ENCODE results near the gene AIDA.
"Not testable (repeated sequence)": the region's sequence is repeated elsewhere in the genome, so short reads cannot be mapped to it uniquely, and the experiment has no call there.

The AIDA gene

GRCh38 chr1:222668184-222668583 is 44.1 kb downstream of the AIDA start:
- peaks cover 71% of the 10 kb centered on the region for H3K36me3 ChIP-seq (ENCODE audit: insufficient read depth, low read length)
- not testable (repeated sequence) for H3K9me3 ChIP-seq (ENCODE audit: insufficient read depth, low read length, severe bottlenecking); H3K9ac ChIP-seq (ENCODE audit: low read depth, low read length); H3K4me1 ChIP-seq (ENCODE audit: insufficient read depth, low read length); ATAC-seq (ENCODE audit: insufficient read depth, low read depth); H3K27ac ChIP-seq (ENCODE audit: low read length); H3K4me3 ChIP-seq (ENCODE audit: low read depth in 1 of 2, low read length in 2 of 2); DNase-seq; H3K27me3 ChIP-seq (ENCODE audit: insufficient read depth, low read length, poor library complexity); H2AFZ ChIP-seq (ENCODE audit: low read depth, low read length); H3K79me2 ChIP-seq (ENCODE audit: insufficient read depth, low read length); H4K20me1 ChIP-seq (ENCODE audit: insufficient read depth, low read length); H3K4me2 ChIP-seq (ENCODE audit: insufficient read depth, low read length)

- TF ChIP-seq CTCF (IDR thresholded peaks at IDR 0.05; ENCODE audit: borderline replicate concordance, extremely low read depth, low read length, poor library complexity, severe bottlenecking) (no peak), EZH2 (IDR thresholded peaks at IDR 0.05; ENCODE audit: borderline replicate concordance, low read depth, low read length, severe bottlenecking) (no peak)
- H3K36me3 ChIP-seq (ENCODE audit: insufficient read depth, low read length) = peaks cover 73% of the 10 kb centered on the region
- no peaks in the 10 kb centered on the region; the same call in 1 of the 2 replicates for H4K20me1 ChIP-seq (ENCODE audit: insufficient read depth, low read length)
- H3K9me3 ChIP-seq (ENCODE audit: insufficient read depth, low read length, severe bottlenecking) = no peaks in the 10 kb centered on the region
- H3K9ac ChIP-seq (ENCODE audit: low read depth, low read length) = no peak overlapping the region
- no peak overlapping the region for H3K27ac ChIP-seq (ENCODE audit: low read length)
- DNase-seq = no peak
- H3K4me2 ChIP-seq (ENCODE audit: insufficient read depth, low read length) = no peak overlapping the region
- no peak overlapping the region for H3K4me3 ChIP-seq (ENCODE audit: low read depth in 1 of 2, low read length in 2 of 2)
- no peak for ATAC-seq (ENCODE audit: insufficient read depth, low read depth)
- H3K4me1 ChIP-seq (ENCODE audit: insufficient read depth, low read length) = no peaks in the 10 kb centered on the region
- no peaks in the 10 kb centered on the region for H3K27me3 ChIP-seq (ENCODE audit: insufficient read depth, low read length, poor library complexity)
- no peaks in the 10 kb centered on the region for H3K79me2 ChIP-seq (ENCODE audit: insufficient read depth, low read length)
- no peak overlapping the region for H2AFZ ChIP-seq (ENCODE audit: low read depth, low read length)
Observed at GRCh38 chr1:222665964-222666363, 46.3 kb downstream of the AIDA start.

DNA sequence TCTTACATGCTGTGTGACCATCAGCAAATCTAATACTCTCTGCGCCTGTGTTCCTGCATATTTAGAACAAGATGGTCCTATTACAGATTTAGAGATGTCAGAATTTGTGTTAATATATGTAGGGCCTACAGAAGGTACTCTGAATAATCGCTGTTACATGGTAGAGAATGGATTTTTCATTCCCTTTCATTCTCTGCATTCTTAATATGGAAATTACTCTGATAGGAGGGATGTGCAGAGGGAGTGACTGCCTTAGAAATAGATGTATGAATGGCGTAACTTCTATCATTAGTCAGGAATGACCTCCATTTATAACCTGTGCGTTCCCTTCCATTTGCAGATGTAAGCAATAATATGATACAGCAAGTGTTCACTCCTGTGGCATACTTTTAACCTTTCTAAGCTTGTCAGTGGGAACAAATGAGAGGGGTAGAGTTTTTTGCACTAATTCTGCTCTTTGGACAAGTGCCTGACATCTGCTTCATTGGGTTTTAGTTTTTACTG is 48.8 kb downstream of the AIDA start:
- Histone ChIP-seq H3K27ac (ENCODE audit: low read length) (no peak overlapping the region), H3K4me3 (ENCODE audit: low read depth in 1 of 2, low read length in 2 of 2) (no peak overlapping the region), H3K79me2 (ENCODE audit: insufficient read depth, low read length) (no peaks in the 10 kb centered on the region), H4K20me1 (ENCODE audit: insufficient read depth, low read length) (no peaks in the 10 kb centered on the region; the same call in 1 of the 2 replicates), H3K4me1 (ENCODE audit: insufficient read depth, low read length) (no peaks in the 10 kb centered on the region), H2AFZ (ENCODE audit: low read depth, low read length) (no peak overlapping the region), H3K9ac (ENCODE audit: low read depth, low read length) (no peak overlapping the region), H3K9me3 (ENCODE audit: insufficient read depth, low read length, severe bottlenecking) (no peaks in the 10 kb centered on the region), H3K36me3 (ENCODE audit: insufficient read depth, low read length) (peaks cover 91% of the 10 kb centered on the region), H3K4me2 (ENCODE audit: insufficient read depth, low read length) (no peak overlapping the region), H3K27me3 (ENCODE audit: insufficient read depth, low read length, poor library complexity) (no peaks in the 10 kb centered on the region)
- no peak for ATAC-seq (ENCODE audit: insufficient read depth, low read depth)
- TF ChIP-seq EZH2 (IDR thresholded peaks at IDR 0.05; ENCODE audit: borderline replicate concordance, low read depth, low read length, severe bottlenecking) = no peak
- TF ChIP-seq CTCF (IDR thresholded peaks at IDR 0.05; ENCODE audit: borderline replicate concordance, extremely low read depth, low read length, poor library complexity, severe bottlenecking) = no peak
- DNase-seq = no peak

DNA sequence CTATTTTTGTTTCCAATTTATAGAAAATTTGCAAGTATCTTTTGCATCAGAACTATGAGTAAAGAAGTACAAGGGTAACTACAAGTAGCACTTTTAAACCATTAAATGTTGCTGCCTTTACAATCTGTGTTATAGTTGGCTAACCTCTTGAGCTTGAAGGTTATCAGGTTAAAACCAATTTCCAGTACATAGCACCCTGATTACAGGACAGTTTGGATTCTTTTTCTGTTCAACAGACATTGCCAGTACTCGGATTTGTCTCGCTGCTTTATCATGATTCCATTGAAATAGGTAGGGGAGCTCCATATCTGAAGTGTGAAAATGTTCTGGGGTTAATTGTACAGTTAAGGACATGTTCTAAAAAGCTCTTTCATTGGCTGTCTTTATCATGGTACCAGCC is 54.4 kb downstream of the AIDA start:
- no peak overlapping the region for H2AFZ ChIP-seq (ENCODE audit: low read depth, low read length)
- H3K27ac ChIP-seq (ENCODE audit: low read length) = no peak overlapping the region
- H4K20me1 ChIP-seq (ENCODE audit: insufficient read depth, low read length) = no peaks in the 10 kb centered on the region
- DNase-seq = no peak
- ATAC-seq (ENCODE audit: insufficient read depth, low read depth) = no peak
- H3K9ac ChIP-seq (ENCODE audit: low read depth, low read length) = no peak overlapping the region
- H3K4me1 ChIP-seq (ENCODE audit: insufficient read depth, low read length) = peaks cover 27% of the 10 kb centered on the region
- H3K4me2 ChIP-seq (ENCODE audit: insufficient read depth, low read length) = no peak overlapping the region
- H3K9me3 ChIP-seq (ENCODE audit: insufficient read depth, low read length, severe bottlenecking) = no peaks in the 10 kb centered on the region
- H3K27me3 ChIP-seq (ENCODE audit: insufficient read depth, low read length, poor library complexity) = no peaks in the 10 kb centered on the region
- no peak overlapping the region for H3K4me3 ChIP-seq (ENCODE audit: low read depth in 1 of 2, low read length in 2 of 2)
- TF ChIP-seq EZH2 (IDR thresholded peaks at IDR 0.05; ENCODE audit: borderline replicate concordance, low read depth, low read length, severe bottlenecking) (no peak), CTCF (IDR thresholded peaks at IDR 0.05; ENCODE audit: borderline replicate concordance, extremely low read depth, low read length, poor library complexity, severe bottlenecking) (no peak)
- H3K36me3 ChIP-seq (ENCODE audit: insufficient read depth, low read length) = peaks cover 90% of the 10 kb centered on the region
- no peaks in the 10 kb centered on the region for H3K79me2 ChIP-seq (ENCODE audit: insufficient read depth, low read length)

Measured in DND-41 (cell line).